GM23248 (cell line): Measurements from ENCODE around the gene TCF12. TPM values are rescaled to one million over a fixed set of nuclear protein-coding genes. Genes with fewer than 3 reads are reported as not detected.
A peak's percentile ranks its signal among the peaks of the same experiment; 100 is the strongest.

Experiments used
- DNase-seq: peaks from one replicate; pipeline ENCODE4 v3.0.0-alpha.2; 2015
- H2AFZ ChIP-seq: fragments of 200-600 bp; sonication (generic); 2 replicates; pipeline ENCODE4 v1.6.1; 2016; ENCODE audit warnings: antibody characterized with exemption
- H3F3A ChIP-seq: fragments of 200-600 bp; sonication (generic); 2 replicates; pipeline ENCODE4 v1.6.1; 2016; ENCODE audit warnings: mild to moderate bottlenecking, antibody characterized with exemption, mixed run types; ENCODE audit not compliant: insufficient read depth
- H3K27ac ChIP-seq: fragments of 200-600 bp; sonication (generic); 2 replicates; pipeline ENCODE4 v1.5.1; 2016; ENCODE audit warnings: mild to moderate bottlenecking
- H3K27me3 ChIP-seq: fragments of 200-600 bp; sonication (generic); replicated peaks from 2 replicates; pipeline ENCODE4 v1.6.1; 2016; ENCODE audit warnings: mild to moderate bottlenecking; ENCODE audit not compliant: insufficient read depth
- H3K36me3 ChIP-seq: fragments of 200-600 bp; sonication (generic); 2 replicates; pipeline ENCODE4 v1.6.1; 2016; ENCODE audit warnings: low read depth, mild to moderate bottlenecking
- H3K4me1 ChIP-seq: fragments of 200-600 bp; sonication (generic); 2 replicates; pipeline ENCODE4 v1.6.1; 2016; ENCODE audit warnings: mild to moderate bottlenecking; ENCODE audit not compliant: insufficient read depth
- H3K4me2 ChIP-seq: fragments of 200-600 bp; sonication (generic); one replicate; pipeline ENCODE4 v1.6.1; 2016; ENCODE audit warnings: mild to moderate bottlenecking; ENCODE audit not compliant: unreplicated experiment
- H3K4me3 ChIP-seq: fragments of 200-600 bp; sonication (generic); 2 replicates; pipeline ENCODE4 v1.5.1; 2016; ENCODE audit warnings: mild to moderate bottlenecking
- H3K79me2 ChIP-seq: fragments of 200-600 bp; sonication (generic); 2 replicates; pipeline ENCODE4 v1.6.1; 2016; ENCODE audit warnings: mild to moderate bottlenecking; ENCODE audit not compliant: insufficient read depth
- H3K9ac ChIP-seq: fragments of 200-600 bp; sonication (generic); 2 replicates; pipeline ENCODE4 v1.6.1; 2016; ENCODE audit warnings: mild to moderate bottlenecking
- H3K9me2 ChIP-seq: fragments of 200-600 bp; sonication (generic); 2 replicates; pipeline ENCODE4 v1.6.1; 2016; ENCODE audit warnings: mixed run types, mild to moderate bottlenecking, moderate library complexity; ENCODE audit not compliant: insufficient read depth
- H3K9me3 ChIP-seq: fragments of 200-600 bp; sonication (generic); one replicate; pipeline ENCODE4 v1.6.1; 2017; ENCODE audit warnings: low read depth
- H4K20me1 ChIP-seq: fragments of 200-600 bp; sonication (generic); 2 replicates; pipeline ENCODE4 v1.6.0; 2016; ENCODE audit not compliant: insufficient read depth
- EZH2 ChIP-seq: fragments of 200-600 bp; sonication (generic); IDR thresholded peaks from 2 replicates; pipeline ENCODE4 v1.6.1; 2018; ENCODE audit warnings: antibody characterized with exemption, mild to moderate bottlenecking; ENCODE audit not compliant: insufficient read depth, poor library complexity, severe bottlenecking
- EZH2phosphoT487 ChIP-seq: fragments of 200-600 bp; sonication (generic); IDR thresholded peaks from 2 replicates; pipeline ENCODE4 v1.6.1; 2018; ENCODE audit warnings: antibody characterized with exemption, moderate library complexity, mild to moderate bottlenecking, low read depth; ENCODE audit not compliant: insufficient read depth
- WGBS, 2 experiments: methylation state at CpG; one replicate each; pipeline ENCODE4 v1.1.6; 2015 to 2017; ENCODE audit warnings: low lambda C conversion rate in 2 of 2, low coverage in 1 of 2; ENCODE audit errors: missing lambda C conversion rate in 2 of 2; 5-methylcytosine and 5-hydroxymethylcytosine counted together
- in situ Hi-C: fragments of 300-500 bp; cut with MboI; formaldehyde crosslinking; loops from 2 replicates; pipeline ENCODE4 v1.15.0; 2020
- polyA plus RNA-seq: library from polyadenylated mRNA; unstranded; fragments of >200 nt; fragmentation: Nextera tagmentation; extraction: Ambion mirVana; gene quantifications from 2 replicates; pipeline ENCODE4 v1.2.1, GENCODE V29; 2016
- small RNA-seq: library from RNA; depleted of rRNA; stranded (forward); fragments of <200 nt; gene quantifications from one replicate; pipeline ENCODE3, GENCODE V24; 2014; ENCODE audit warnings: low read depth, low replicate concordance
- total RNA-seq: library from RNA; depleted of rRNA; stranded (reverse); fragments of >200 nt; shearing (Covaris generic); gene quantifications from 2 replicates; pipeline ENCODE4 v1.2.3, GENCODE V29; 2014; rRNA removed

TCF12 gene
- total and polyA plus RNA-seq, 2 experiments from 2014 or later, result 53.6 to 58.6 TPM

- no peaks in the 10 kb centered on the region for H3K9me3 ChIP-seq
- no peak overlapping the region for H3K4me2 ChIP-seq
- no peak overlapping the region for H3K9ac ChIP-seq
- no peaks in the 10 kb centered on the region for H4K20me1 ChIP-seq
- no peak overlapping the region for H3K4me3 ChIP-seq
- DNase-seq, result peak; percentile 85
- H3K27ac ChIP-seq, result no peak overlapping the region
- no peaks in the 10 kb centered on the region for H3K36me3 ChIP-seq
- H3K27me3 ChIP-seq, result no peaks in the 10 kb centered on the region
- no peaks in the 10 kb centered on the region for H3K9me2 ChIP-seq
- in situ Hi-C loops, result no loop called here
- TF ChIP-seq EZH2 (no peak), EZH2phosphoT487 (no peak)
- no peaks in the 10 kb centered on the region for H3F3A ChIP-seq
- H3K4me1 ChIP-seq, result 0 out of 2 replicates have a peak, but pooled peaks cover 10% of the 10 kb centered on the region
- 19 to 30% methylated on average over 10 to 15 of the region's 15 CpGs for WGBS, 2 experiments
- no peaks in the 10 kb centered on the region for H3K79me2 ChIP-seq
- peak overlapping the region; percentile 44; the same call in 1 of the 2 replicates for H2AFZ ChIP-seq
These were observed 419.5 kb downstream of the TCF12 start for GRCh38 chr15:57337868-57338411.

GRCh38 chr15:57339321-57339720 lies 420.9 kb downstream of the TCF12 start:
- DNase-seq, result no peak
- in situ Hi-C loops, result no loop called here
- H3F3A ChIP-seq, result no peaks in the 10 kb centered on the region

More at GRCh38 chr15:57339321-57339720, 420.9 kb downstream of the TCF12 start:
- no peaks in the 10 kb centered on the region for H3K9me2 ChIP-seq
- no peaks in the 10 kb centered on the region for H3K79me2 ChIP-seq
- H2AFZ ChIP-seq, result no peak overlapping the region
- TF ChIP-seq EZH2phosphoT487 (no peak), EZH2 (no peak)
- no peaks in the 10 kb centered on the region for H4K20me1 ChIP-seq
- no peaks in the 10 kb centered on the region for H3K27me3 ChIP-seq
- H3K9ac ChIP-seq, result no peak overlapping the region
- H3K36me3 ChIP-seq, result no peaks in the 10 kb centered on the region
- H3K4me1 ChIP-seq, result no peaks in the 10 kb centered on the region
- H3K27ac ChIP-seq, result no peak overlapping the region
- WGBS, 2 experiments, result 89 to 91% methylated on average over 5 of the region's 5 CpGs
- H3K4me3 ChIP-seq, result no peak overlapping the region
- H3K9me3 ChIP-seq, result no peaks in the 10 kb centered on the region
- H3K4me2 ChIP-seq, result no peak overlapping the region

Small RNA genes within 50 kb of the gene (small RNA-seq; reads per million reads assigned to genes)
- gene RF01210, result not detected

Other genes starting within 250 kb of the TCF12 start
- gene ZNF280D, start 185.1 kb upstream of the TCF12 start, total RNA-seq, result 23.3 and 24.6 TPM in 2 replicates
- gene ZNF280D, start 185.1 kb upstream of the TCF12 start, polyA plus RNA-seq, result 8.0 and 9.4 TPM in 2 replicates